HCT116 (cell line): ENCODE measurements around the gene SFTPD.

ENCODE experiments used
- EZH2 ChIP-seq: fragments of 200-600 bp; sonication (generic); IDR thresholded peaks from 2 replicates; pipeline ENCODE4 v1.6.1; 2017; ENCODE audit warnings: antibody characterized with exemption, mixed run types
- EZH2phosphoT487 ChIP-seq: fragments of 200-600 bp; IDR thresholded peaks from 2 replicates; pipeline ENCODE4 v1.6.1; 2018; ENCODE audit warnings: antibody characterized with exemption, borderline replicate concordance
- POLR2A ChIP-seq: IDR thresholded peaks from 2 replicates; pipeline ENCODE4 v1.7.0; 2011; ENCODE audit warnings: borderline replicate concordance; ENCODE audit not compliant: insufficient read depth, insufficient read length; ENCODE audit errors: extremely low read depth
- SP1 ChIP-seq: IDR thresholded peaks from 2 replicates; pipeline ENCODE4 v1.6.1; 2012; ENCODE audit warnings: low read depth
- TF ChIP-seq, protein P1 (sequence below), 3 experiments: fragments of 200-600 bp in 1 of 3; sonication (generic) in 1 of 3; IDR thresholded peaks in 2 of 3; conservative IDR thresholded peaks in 1 of 3; 2 replicates each; pipeline ENCODE4 v1.5.1; 2012 to 2017; ENCODE audit warnings: low read depth in 2 of 3, low read length in 2 of 3, antibody characterized with exemption in 1 of 3, borderline replicate concordance in 1 of 3, control low read depth in 1 of 3, mild to moderate bottlenecking in 1 of 3, mixed read lengths in 1 of 3, mixed run types in 1 of 3, moderate library complexity in 1 of 3; ENCODE audit not compliant: insufficient read depth in 1 of 3

DNA sequence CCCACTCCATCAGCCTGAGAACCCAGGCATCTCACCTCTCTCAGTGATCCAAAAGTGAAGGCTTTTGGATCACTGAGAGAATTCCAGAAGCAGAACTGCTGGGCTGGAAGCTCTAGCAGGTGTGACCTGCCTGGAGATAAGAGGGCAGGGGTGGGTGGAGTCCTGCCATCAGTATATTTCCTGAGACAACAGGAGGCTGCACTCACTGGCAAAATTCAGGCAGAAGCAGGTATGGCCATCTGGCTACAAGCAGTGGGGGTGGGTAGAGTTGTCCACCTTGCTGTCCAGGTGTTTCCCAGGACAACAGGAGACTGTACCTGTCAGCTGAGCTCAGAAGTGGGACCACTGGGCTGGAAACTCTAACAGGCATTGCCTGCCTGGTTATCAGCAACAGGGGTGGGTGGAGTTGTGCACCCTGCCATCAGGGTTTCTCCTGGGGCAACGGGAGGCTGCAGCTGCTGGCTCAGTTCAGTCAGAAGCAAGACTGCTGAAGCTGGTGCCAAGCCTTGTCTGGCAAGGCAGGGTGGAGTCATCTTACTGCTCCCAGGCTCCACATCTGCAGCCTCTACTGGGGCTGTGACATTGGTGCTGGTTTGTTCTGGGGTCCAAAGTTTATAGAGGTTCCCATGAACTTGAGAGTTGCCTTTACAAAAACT is 47.2 kb upstream of the SFTPD start:
- TF ChIP-seq EZH2 = no peak
- TF ChIP-seq, protein P1, sequence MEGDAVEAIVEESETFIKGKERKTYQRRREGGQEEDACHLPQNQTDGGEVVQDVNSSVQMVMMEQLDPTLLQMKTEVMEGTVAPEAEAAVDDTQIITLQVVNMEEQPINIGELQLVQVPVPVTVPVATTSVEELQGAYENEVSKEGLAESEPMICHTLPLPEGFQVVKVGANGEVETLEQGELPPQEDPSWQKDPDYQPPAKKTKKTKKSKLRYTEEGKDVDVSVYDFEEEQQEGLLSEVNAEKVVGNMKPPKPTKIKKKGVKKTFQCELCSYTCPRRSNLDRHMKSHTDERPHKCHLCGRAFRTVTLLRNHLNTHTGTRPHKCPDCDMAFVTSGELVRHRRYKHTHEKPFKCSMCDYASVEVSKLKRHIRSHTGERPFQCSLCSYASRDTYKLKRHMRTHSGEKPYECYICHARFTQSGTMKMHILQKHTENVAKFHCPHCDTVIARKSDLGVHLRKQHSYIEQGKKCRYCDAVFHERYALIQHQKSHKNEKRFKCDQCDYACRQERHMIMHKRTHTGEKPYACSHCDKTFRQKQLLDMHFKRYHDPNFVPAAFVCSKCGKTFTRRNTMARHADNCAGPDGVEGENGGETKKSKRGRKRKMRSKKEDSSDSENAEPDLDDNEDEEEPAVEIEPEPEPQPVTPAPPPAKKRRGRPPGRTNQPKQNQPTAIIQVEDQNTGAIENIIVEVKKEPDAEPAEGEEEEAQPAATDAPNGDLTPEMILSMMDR (IDR thresholded peaks at IDR 0.05 in 2 of 3, conservative IDR thresholded peaks at IDR 0.05 in 1 of 3; ENCODE audit: borderline replicate concordance in 1 of 3, insufficient read depth in 1 of 3, low read depth in 2 of 3, low read length in 2 of 3) = no peak
- TF ChIP-seq POLR2A = no peak
- no peak for TF ChIP-seq SP1
- TF ChIP-seq EZH2phosphoT487 = no peak
